Peyer's patch (tissue), 4 donors: ENCODE results near the gene CSK. TPM values are rescaled to one million over a fixed set of nuclear protein-coding genes. Genes with fewer than 3 reads are reported as not detected.
A peak's percentile ranks its signal among the peaks of the same experiment; 100 is the strongest.

Experiments used
- DNase-seq, 3 donors: peaks; one replicate each; pipeline ENCODE4 v3.0.0-alpha.2; 2017 to 2019
- H3K27ac ChIP-seq, 4 donors: fragments of 200-600 bp; sonication (generic); one replicate each; pipeline ENCODE4 v1.5.1; 2016 to 2019
- H3K27me3 ChIP-seq, 2 donors: fragments of 200-600 bp; sonication (generic); one replicate each; pipeline ENCODE4 v1.5.1; 2019
- H3K36me3 ChIP-seq, 3 donors: fragments of 200-600 bp; sonication (generic); one replicate each; pipeline ENCODE4 v1.5.1; 2016 to 2019
- H3K4me1 ChIP-seq, 4 donors: fragments of 200-600 bp; sonication (generic); one replicate each; pipeline ENCODE4 v1.5.1; 2016 to 2019
- H3K4me3 ChIP-seq, 4 donors: fragments of 200-600 bp; sonication (generic); 1 replicate in 3 of 4; 2 replicates in 1 of 4; pipeline ENCODE4 v1.5.1; 2016 to 2019; ENCODE audit warnings: mild to moderate bottlenecking in 1 of 4
- H3K9me3 ChIP-seq, 4 donors: fragments of 200-600 bp; sonication (generic); one replicate each; pipeline ENCODE4 v1.5.1; 2016 to 2019; ENCODE audit warnings: mild to moderate bottlenecking in 1 of 4
- POLR2A ChIP-seq, 2 donors: fragments of 450-650 bp; IDR thresholded peaks; one replicate each; pipeline ENCODE4 v1.5.1; 2017; ENCODE audit warnings: antibody characterized with exemption in 2 of 2, mild to moderate bottlenecking in 2 of 2, moderate library complexity in 2 of 2
- total RNA-seq, 4 donors: library from RNA; depleted of rRNA; stranded (reverse); fragments of >200 nt; gene quantifications; one replicate each; pipeline ENCODE4 v1.1.0, GENCODE V29; 2016
- TF ChIP-seq, protein P1 (sequence below), 6 experiments: fragments of 450-650 bp in 4 of 6; fragments of 200-600 bp in 2 of 6; sonication (generic) in 1 of 6; IDR thresholded peaks; one replicate each; pipeline ENCODE4 v1.5.1; 2017 to 2019; ENCODE audit warnings: antibody characterized with exemption in 6 of 6, mild to moderate bottlenecking in 3 of 6, moderate library complexity in 1 of 6

CSK gene
- total RNA-seq, 4 donors from 2014 or later, result 53.8 to 122 (median 66.2) TPM

DNA sequence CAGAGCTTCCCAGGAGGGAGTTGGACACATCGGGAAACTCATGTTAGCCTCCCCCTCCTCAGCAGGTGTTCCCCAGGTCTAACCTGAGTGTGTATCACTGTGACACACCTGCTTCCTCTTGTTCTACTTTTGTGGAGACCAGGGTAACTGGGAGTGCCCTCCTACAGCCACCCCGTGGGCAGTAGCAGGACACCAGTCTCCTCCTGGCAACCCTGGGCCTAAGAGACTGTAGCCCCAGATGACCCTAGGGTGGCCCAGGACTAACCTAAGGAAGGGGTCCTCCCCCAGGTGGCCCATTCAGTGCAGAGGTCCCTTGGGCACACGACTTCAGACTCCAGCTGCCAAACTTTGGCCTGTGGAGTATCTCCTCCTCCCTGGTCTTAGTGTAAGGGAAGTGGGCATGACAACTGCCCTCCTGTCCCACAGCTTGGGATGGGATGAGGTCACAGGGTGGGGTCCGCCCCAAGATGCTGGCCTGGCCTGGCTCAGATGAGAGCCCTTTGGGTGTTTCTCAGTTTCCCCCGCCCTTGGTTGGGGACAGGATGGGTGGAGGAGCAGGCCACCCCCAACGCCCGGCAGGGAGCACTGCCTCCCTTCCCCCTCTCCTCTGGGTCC is 4.8 kb downstream of the CSK start:
- no peaks in the 10 kb centered on the region for H3K9me3 ChIP-seq
- H3K4me3 ChIP-seq, result peak overlapping the region in 3 of 4 donors; percentile 8 to 92 (median 10)
- peaks cover 23 to 88% (median 54%) of the 10 kb centered on the region in 4 donors for H3K4me1 ChIP-seq
- no peaks in the 10 kb centered on the region for H3K27me3 ChIP-seq
- DNase-seq, result peak in 1 of 3 donors; percentile 51
- H3K36me3 ChIP-seq, result no peaks in the 10 kb centered on the region
- TF ChIP-seq, protein P1, sequence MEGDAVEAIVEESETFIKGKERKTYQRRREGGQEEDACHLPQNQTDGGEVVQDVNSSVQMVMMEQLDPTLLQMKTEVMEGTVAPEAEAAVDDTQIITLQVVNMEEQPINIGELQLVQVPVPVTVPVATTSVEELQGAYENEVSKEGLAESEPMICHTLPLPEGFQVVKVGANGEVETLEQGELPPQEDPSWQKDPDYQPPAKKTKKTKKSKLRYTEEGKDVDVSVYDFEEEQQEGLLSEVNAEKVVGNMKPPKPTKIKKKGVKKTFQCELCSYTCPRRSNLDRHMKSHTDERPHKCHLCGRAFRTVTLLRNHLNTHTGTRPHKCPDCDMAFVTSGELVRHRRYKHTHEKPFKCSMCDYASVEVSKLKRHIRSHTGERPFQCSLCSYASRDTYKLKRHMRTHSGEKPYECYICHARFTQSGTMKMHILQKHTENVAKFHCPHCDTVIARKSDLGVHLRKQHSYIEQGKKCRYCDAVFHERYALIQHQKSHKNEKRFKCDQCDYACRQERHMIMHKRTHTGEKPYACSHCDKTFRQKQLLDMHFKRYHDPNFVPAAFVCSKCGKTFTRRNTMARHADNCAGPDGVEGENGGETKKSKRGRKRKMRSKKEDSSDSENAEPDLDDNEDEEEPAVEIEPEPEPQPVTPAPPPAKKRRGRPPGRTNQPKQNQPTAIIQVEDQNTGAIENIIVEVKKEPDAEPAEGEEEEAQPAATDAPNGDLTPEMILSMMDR (IDR thresholded peaks at IDR 0.05), result no peak
- TF ChIP-seq POLR2A (IDR thresholded peaks at IDR 0.05), result no peak
- H3K27ac ChIP-seq, result peak overlapping the region; percentile 84 to 97 (median 88)

DNA sequence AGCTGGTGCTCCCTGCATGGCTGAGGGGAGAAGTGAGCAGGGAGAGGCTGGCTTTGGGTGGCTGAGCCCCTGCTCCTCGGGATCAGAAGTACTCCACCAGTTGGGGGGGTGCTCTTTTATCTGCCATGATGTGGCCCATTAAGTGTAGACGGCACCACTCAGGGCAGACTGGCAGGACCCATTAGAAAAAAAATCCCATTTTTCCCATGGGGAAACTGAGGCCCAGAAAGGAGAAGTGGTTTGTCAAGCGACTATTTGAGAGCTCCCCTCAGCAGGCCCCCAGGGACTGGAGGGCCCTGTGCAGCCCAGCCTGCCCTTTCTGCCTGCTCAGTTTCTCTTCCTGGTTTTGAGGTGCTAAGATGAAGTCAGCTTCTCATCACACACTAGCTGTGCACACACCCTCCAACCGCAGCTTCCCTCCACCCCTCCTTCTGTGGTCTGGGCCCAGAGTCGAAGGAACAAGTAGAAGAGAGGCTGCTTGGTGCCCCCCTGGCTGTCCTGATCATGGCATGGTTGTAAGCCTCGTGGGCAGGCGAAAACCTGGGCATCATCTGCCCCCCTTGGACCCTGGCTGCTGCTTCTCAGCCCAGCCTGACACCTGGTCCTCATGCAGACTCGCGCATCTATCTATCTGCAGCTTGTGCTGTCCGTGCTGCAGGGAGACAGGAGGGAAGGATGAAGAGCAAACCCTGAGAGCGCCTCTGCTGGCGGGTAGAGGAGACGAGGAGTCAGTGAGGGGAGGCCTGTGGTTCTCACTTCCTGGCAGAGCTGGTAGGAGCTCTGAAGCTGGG is 5.6 kb downstream of the CSK start:
- TF ChIP-seq POLR2A (IDR thresholded peaks at IDR 0.05), result peak in 1 of 2 donors; percentile 40
- TF ChIP-seq, protein P1 (IDR thresholded peaks at IDR 0.05), result peak; percentile 56 to 77 (median 66)
- DNase-seq, result peak; percentile 81 to 98 (median 97)
- Histone ChIP-seq H3K27ac (peak overlapping the region; percentile 84 to 97 (median 88)), H3K4me3 (peak overlapping the region in 3 of 4 donors; percentile 27 to 92 (median 35)), H3K4me1 (peaks cover 23 to 95% (median 61%) of the 10 kb centered on the region in 4 donors), H3K36me3 (no peaks in the 10 kb centered on the region), H3K9me3 (no peaks in the 10 kb centered on the region), H3K27me3 (no peaks in the 10 kb centered on the region)

DNA sequence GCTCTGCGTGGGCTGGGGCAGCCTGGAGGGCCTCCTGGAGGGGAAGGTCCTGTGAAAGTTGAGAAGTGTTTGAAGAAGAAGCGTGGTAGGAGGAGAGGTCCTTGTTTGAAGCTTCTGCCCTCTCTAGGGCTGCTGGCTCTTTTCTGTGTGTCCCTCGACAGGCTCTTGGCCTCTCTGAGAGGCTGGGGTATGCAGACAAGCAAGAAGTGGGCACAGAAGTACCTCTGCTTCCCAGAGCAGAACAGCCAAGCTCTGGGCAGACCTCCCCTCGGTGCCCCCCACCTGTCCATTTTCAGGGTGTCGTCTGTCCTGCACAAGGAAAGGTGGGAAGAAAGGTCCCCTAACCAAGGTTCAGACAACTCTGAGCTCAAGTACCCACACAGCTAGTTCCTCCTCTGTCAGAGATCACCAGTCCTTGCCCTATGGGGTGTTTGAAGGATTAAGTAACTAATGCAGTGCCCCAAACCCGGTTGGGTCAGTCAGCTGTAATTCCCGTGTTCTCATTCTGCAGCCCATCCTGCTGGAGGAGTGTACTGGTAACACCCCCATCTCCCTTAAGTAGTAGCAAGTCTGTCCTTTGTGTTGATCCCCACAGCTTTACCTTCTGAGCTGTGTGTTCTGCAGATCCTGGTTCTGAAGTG is 6.3 kb downstream of the CSK start:
- TF ChIP-seq, protein P1 (IDR thresholded peaks at IDR 0.05), result no peak
- TF ChIP-seq POLR2A (IDR thresholded peaks at IDR 0.05), result no peak
- Histone ChIP-seq H3K27me3 (no peaks in the 10 kb centered on the region), H3K36me3 (no peaks in the 10 kb centered on the region), H3K4me3 (peak overlapping the region in 3 of 4 donors; percentile 32 to 92 (median 35)), H3K27ac (peak overlapping the region; percentile 84 to 97 (median 88)), H3K9me3 (no peaks in the 10 kb centered on the region), H3K4me1 (peaks cover 23 to 98% (median 68%) of the 10 kb centered on the region in 4 donors)
- peak in 1 of 3 donors; percentile 62 for DNase-seq

DNA sequence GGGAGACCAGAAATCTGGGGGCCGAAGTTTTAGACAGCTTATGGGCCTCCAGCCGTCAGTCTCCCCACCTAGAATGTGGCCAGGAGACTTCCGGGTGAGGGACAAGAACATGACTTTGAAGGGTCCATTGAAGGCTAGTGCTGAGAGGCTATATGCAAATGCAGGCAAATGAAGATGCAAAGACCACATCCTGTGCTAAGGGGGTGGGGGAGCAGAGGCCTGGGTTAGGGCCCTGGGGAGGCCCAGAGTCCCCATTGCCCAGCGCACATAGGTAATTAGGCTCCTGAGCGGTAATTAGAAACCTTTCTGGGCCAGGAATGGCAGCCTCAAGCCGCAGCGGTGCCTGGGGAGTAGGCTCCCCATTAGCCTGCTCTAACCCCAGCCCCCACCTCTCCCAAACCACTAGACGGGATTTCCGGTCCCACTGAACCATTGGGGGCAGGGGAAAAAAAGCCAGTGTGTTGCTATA is 6.8 kb downstream of the CSK start:
- Histone ChIP-seq H3K4me1 (peaks cover 23 to 98% (median 70%) of the 10 kb centered on the region in 4 donors), H3K9me3 (no peaks in the 10 kb centered on the region), H3K27ac (peak overlapping the region; percentile 84 to 97 (median 88)), H3K4me3 (peak overlapping the region; percentile 32 to 92 (median 38)), H3K36me3 (no peaks in the 10 kb centered on the region), H3K27me3 (no peaks in the 10 kb centered on the region)
- no peak for TF ChIP-seq POLR2A (IDR thresholded peaks at IDR 0.05)
- TF ChIP-seq, protein P1 (IDR thresholded peaks at IDR 0.05), result peak in 1 of 6 experiments; percentile 1
- peak in 2 of 3 donors; percentile 86 to 88 for DNase-seq

DNA sequence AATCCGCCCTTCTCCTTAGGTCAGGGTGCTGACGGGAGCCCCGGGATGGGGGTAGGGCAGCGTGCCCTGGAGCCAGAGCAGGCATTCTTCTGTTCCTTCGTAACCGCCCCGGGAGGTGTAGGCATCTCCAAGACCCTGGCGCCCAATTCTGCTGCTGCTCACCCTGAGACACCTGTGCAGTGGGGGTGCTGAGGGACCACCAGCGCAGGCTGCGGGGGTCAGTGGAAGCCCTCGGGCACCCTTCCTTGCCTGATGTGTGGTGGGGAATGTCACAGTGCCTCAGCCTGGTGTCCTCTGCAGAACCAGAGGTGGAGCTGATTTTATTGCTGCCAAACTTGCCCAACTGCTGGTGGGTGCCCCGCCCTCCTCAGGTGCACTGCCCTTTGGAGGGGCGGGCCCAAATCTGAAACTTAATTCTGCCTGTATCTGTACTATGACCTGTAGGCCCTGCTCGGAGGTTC is 7.3 kb downstream of the CSK start:
- Histone ChIP-seq H3K27ac (peak overlapping the region; percentile 84 to 97 (median 88)), H3K36me3 (no peaks in the 10 kb centered on the region), H3K9me3 (no peaks in the 10 kb centered on the region), H3K4me1 (peaks cover 23 to 95% (median 68%) of the 10 kb centered on the region in 4 donors), H3K27me3 (no peaks in the 10 kb centered on the region), H3K4me3 (peak overlapping the region; percentile 32 to 92 (median 38))
- no peak for TF ChIP-seq POLR2A (IDR thresholded peaks at IDR 0.05)
- TF ChIP-seq, protein P1 (IDR thresholded peaks at IDR 0.05), result no peak
- peak; percentile 74 to 89 (median 83) for DNase-seq
